ENCODE data around the gene MET. TPM values are rescaled to one million over a fixed set of nuclear protein-coding genes. Genes with fewer than 3 reads are reported as not detected.
A peak's percentile ranks its signal among the peaks of the same experiment; 100 is the strongest.

MET gene
- total RNA-seq, 1 experiment from 2014 or later, result 200 TPM

DNA sequence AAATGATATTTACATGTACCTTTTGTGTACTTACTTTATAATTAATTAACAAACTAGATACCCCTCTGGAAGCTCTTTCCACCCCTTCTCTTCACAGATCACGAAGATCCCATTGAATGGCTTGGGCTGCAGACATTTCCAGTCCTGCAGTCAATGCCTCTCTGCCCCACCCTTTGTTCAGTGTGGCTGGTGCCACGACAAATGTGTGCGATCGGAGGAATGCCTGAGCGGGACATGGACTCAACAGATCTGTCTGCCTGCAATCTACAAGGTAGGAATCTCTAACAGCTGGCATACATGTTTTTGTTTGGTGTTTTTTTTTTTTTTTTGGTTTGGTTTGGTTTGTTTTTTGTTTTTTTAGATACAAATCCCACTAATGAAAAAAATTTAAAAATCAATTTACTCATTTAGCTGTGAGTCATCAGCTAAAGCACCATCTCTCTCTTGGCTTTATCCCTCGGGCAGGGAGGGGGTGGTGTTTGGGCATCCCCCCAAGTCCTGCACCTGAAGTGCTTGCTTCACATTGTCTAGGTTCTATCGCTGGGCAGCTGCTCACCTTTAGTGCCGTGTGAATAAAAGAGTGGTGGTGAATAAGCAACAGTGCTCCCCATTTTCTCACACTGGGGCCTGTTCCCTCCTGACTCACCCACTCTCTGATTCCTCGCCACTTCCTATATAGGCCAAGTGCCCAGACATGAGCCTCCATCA is 68.9 kb downstream of the MET start:
- no TSS peak for BruUV-seq (replicated peaks)
- no peak for DNase-seq (ENCODE audit: low read depth, low spot score)
- intact Hi-C loops (cut with micrococcal nuclease), result no loop called here
- ATAC-seq, result peak; percentile 25; the same call in 1 of the 2 replicates
- Histone ChIP-seq H3K9me2 (ENCODE audit: insufficient read depth) (no peaks in the 10 kb centered on the region), H3K9ac (ENCODE audit: low read length) (no peak overlapping the region), H3K27me3 (ENCODE audit: insufficient read depth, low read length) (no peaks in the 10 kb centered on the region), H3K4me2 (ENCODE audit: low read length) (no peak overlapping the region), H3K79me2 (ENCODE audit: insufficient read depth, low read length) (peaks cover 77% of the 10 kb centered on the region), H3K4me3 (replicated peaks in 1 of 2; ENCODE audit: low read depth in 1 of 2, low read length in 2 of 2) (no peak overlapping the region), H3K27ac (ENCODE audit: low read depth, low read length) (no peak overlapping the region; the same call in 1 of the 2 replicates), H3K4me1 (ENCODE audit: control insufficient read depth in 1 of 2, insufficient read depth in 2 of 2, low read length in 2 of 2) (peaks cover 3 to 13% of the 10 kb centered on the region in 2 experiments; a peak in 2 of 4 replicates), H4K20me1 (ENCODE audit: insufficient read depth) (peaks cover 4% of the 10 kb centered on the region; the same call in 1 of the 2 replicates), H3K9me3 (ENCODE audit: control insufficient read depth in 1 of 2, insufficient read depth in 1 of 2, low read depth in 1 of 2, low read length in 2 of 2) (no peaks in the 10 kb centered on the region), H2AFZ (ENCODE audit: low read depth, low read length, poor library complexity, severe bottlenecking) (no peak overlapping the region), H3K36me3 (ENCODE audit: control insufficient read depth in 1 of 2, insufficient read depth in 2 of 2, low read length in 2 of 2) (peaks cover 17 to 76% of the 10 kb centered on the region in 2 experiments)
- RAD21 ChIA-PET (ENCODE audit: low non-redundant PET in 1 of 2, low total read pairs in 2 of 2, uncharacterized antibody in 2 of 2, unreplicated experiment in 2 of 2), result no interaction called here
- TF ChIP-seq POLR2AphosphoS5 (IDR thresholded peaks at IDR 0.05; ENCODE audit: low read depth, low read length) (peak; percentile 30), MAX (IDR thresholded peaks at IDR 0.05) (no peak), EZH2 (IDR thresholded peaks at IDR 0.05) (no peak)
- CTCF ChIA-PET, result no interaction called here
- POLR2A ChIA-PET, result no interaction called here

- Histone ChIP-seq H3K27ac (ENCODE audit: low read depth, low read length) (no peak overlapping the region), H2AFZ (ENCODE audit: low read depth, low read length, poor library complexity, severe bottlenecking) (no peak overlapping the region), H3K9me2 (ENCODE audit: insufficient read depth) (no peaks in the 10 kb centered on the region), H3K27me3 (ENCODE audit: insufficient read depth, low read length) (no peaks in the 10 kb centered on the region), H3K4me3 (replicated peaks in 1 of 2; ENCODE audit: low read depth in 1 of 2, low read length in 2 of 2) (no peak overlapping the region), H3K4me2 (ENCODE audit: low read length) (no peak overlapping the region), H3K4me1 (ENCODE audit: control insufficient read depth in 1 of 2, insufficient read depth in 2 of 2, low read length in 2 of 2) (peaks cover 0 to 9% of the 10 kb centered on the region in 2 experiments; a peak in 2 of 4 replicates), H3K36me3 (ENCODE audit: control insufficient read depth in 1 of 2, insufficient read depth in 2 of 2, low read length in 2 of 2) (peaks cover 17 to 71% of the 10 kb centered on the region in 2 experiments), H3K9ac (ENCODE audit: low read length) (no peak overlapping the region), H3K9me3 (ENCODE audit: control insufficient read depth in 1 of 2, insufficient read depth in 1 of 2, low read depth in 1 of 2, low read length in 2 of 2) (no peaks in the 10 kb centered on the region), H3K79me2 (ENCODE audit: insufficient read depth, low read length) (peaks cover 68% of the 10 kb centered on the region), H4K20me1 (ENCODE audit: insufficient read depth) (peaks cover 4% of the 10 kb centered on the region; the same call in 1 of the 2 replicates)
- DNase-seq (ENCODE audit: low read depth, low spot score) (no peak), ATAC-seq (no peak)
- TF ChIP-seq ZFX (IDR thresholded peaks at IDR 0.05) (no peak), REST (IDR thresholded peaks at IDR 0.05; ENCODE audit: low read depth) (no peak)
- intact Hi-C loops (cut with micrococcal nuclease), result no loop called here
- ChIA-PET POLR2A (no interaction called here), RAD21 (ENCODE audit: low non-redundant PET in 1 of 2, low total read pairs in 2 of 2, uncharacterized antibody in 2 of 2, unreplicated experiment in 2 of 2) (no interaction called here), CTCF (no interaction called here)
- BruUV-seq (replicated peaks), result no TSS peak
Observed at GRCh38 chr7:116741625-116742316, 69.8 kb downstream of the MET start.

All from HCT116 (cell line).